Measurements from ENCODE around the gene SERPINA12.

GRCh38 chr14:94535506-94535905 lies 26.2 kb upstream of the SERPINA12 start:
- TF ChIP-seq, protein P1, sequence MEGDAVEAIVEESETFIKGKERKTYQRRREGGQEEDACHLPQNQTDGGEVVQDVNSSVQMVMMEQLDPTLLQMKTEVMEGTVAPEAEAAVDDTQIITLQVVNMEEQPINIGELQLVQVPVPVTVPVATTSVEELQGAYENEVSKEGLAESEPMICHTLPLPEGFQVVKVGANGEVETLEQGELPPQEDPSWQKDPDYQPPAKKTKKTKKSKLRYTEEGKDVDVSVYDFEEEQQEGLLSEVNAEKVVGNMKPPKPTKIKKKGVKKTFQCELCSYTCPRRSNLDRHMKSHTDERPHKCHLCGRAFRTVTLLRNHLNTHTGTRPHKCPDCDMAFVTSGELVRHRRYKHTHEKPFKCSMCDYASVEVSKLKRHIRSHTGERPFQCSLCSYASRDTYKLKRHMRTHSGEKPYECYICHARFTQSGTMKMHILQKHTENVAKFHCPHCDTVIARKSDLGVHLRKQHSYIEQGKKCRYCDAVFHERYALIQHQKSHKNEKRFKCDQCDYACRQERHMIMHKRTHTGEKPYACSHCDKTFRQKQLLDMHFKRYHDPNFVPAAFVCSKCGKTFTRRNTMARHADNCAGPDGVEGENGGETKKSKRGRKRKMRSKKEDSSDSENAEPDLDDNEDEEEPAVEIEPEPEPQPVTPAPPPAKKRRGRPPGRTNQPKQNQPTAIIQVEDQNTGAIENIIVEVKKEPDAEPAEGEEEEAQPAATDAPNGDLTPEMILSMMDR (IDR thresholded peaks at IDR 0.05; ENCODE audit: insufficient read depth, low read depth, low read length): no peak
- TF ChIP-seq EZH2 (IDR thresholded peaks at IDR 0.05; ENCODE audit: insufficient read depth, low read length): no peak
